HepG2 (cell line): ENCODE measurements around the gene CCDC8. TPM values are rescaled to one million over a fixed set of nuclear protein-coding genes. Genes with fewer than 3 reads are reported as not detected.

ENCODE experiments used
- ATAC-seq: fragments of 200-7000 bp; cut with Tn5 transposase; 3 replicates; pipeline ENCODE4 v1.9.1; 2020; ENCODE audit warnings: mild to moderate bottlenecking, moderate library complexity
- BruUV-seq: library from RNA; stranded (reverse); fragments of 400-500 nt; replicated peaks from 2 replicates; lab custom pipeline; 2021; lab: Mats Ljungman, UMichigan
- CTCF ChIA-PET: fragments of 300-600 bp; formaldehyde crosslinking; extraction: SDS; loops from one replicate; lab custom pipeline; 2021; ENCODE audit warnings: low total read pairs, inconsistent platforms, low intra/inter-chr PET ratio; lab: Yijun Ruan, JAX
- POLR2A ChIA-PET: fragments of 350-600 bp; sonication (Branson Sonifier 250); formaldehyde crosslinking; loops from one replicate; lab custom pipeline; 2020; ENCODE audit warnings: antibody characterized with exemption, inconsistent platforms; lab: Yijun Ruan, JAX
- DNase-seq: peaks from one replicate; pipeline ENCODE4 v3.0.0-alpha.2; 2015; ENCODE audit warnings: low spot score
- FAIRE-seq: peaks from 3 replicates; lab custom pipeline; 2011; peaks lifted over from hg19 to GRCh38; lab: Jason Lieb, UNC
- H2AFZ ChIP-seq: one replicate; pipeline ENCODE4 v1.6.1; 2011; ENCODE audit warnings: low read length, inconsistent platforms
- H3K27ac ChIP-seq: fragments of 300-600 bp; 3 replicates; pipeline ENCODE4 v1.8.0; 2011; ENCODE audit warnings: mixed run types, mild to moderate bottlenecking, mixed read lengths, low read length, inconsistent platforms; ENCODE audit not compliant: insufficient read depth; ENCODE audit errors: extremely low read length
- H3K27me3 ChIP-seq, 2 experiments: fragments of 200-600 bp in 1 of 2; 2 replicates in 1 of 2; 3 replicates in 1 of 2; pipeline versions ENCODE4 v1.6.0 to v1.8.0; 2011; ENCODE audit warnings: low read length in 2 of 2, mild to moderate bottlenecking in 2 of 2, moderate library complexity in 2 of 2, inconsistent platforms in 1 of 2; ENCODE audit not compliant: insufficient read depth in 2 of 2, control insufficient read depth in 1 of 2
- H3K36me3 ChIP-seq, 2 experiments: fragments of 200-600 bp in 1 of 2; replicated peaks in 1 of 2; 2 replicates in 1 of 2; 3 replicates in 1 of 2; pipeline versions ENCODE4 v1.5.1 to v1.8.0; 2011; ENCODE audit warnings: low read length in 2 of 2, inconsistent platforms in 1 of 2; ENCODE audit not compliant: insufficient read depth in 2 of 2, control insufficient read depth in 1 of 2
- H3K4me1 ChIP-seq: 2 replicates; pipeline ENCODE4 v1.5.1; 2012; ENCODE audit warnings: low read length, inconsistent platforms; ENCODE audit not compliant: insufficient read depth
- H3K4me2 ChIP-seq: 2 replicates; pipeline ENCODE4 v1.6.0; 2011; ENCODE audit warnings: low read depth, low read length, inconsistent platforms
- H3K4me3 ChIP-seq, 3 experiments: fragments of 200-600 bp in 1 of 3; sonication (generic), shearing (Covaris generic) in 1 of 3; replicated peaks in 1 of 3; 2 replicates each; pipeline ENCODE4 v1.5.1; 2011 to 2016; ENCODE audit warnings: low read length in 3 of 3, inconsistent platforms in 2 of 3, low read depth in 2 of 3, mild to moderate bottlenecking in 2 of 3, control low read depth in 1 of 3, mixed read lengths in 1 of 3; ENCODE audit not compliant: insufficient read depth in 1 of 3
- H3K79me2 ChIP-seq: one replicate; pipeline ENCODE4 v1.6.1; 2011; ENCODE audit warnings: low read length, inconsistent platforms; ENCODE audit not compliant: insufficient read depth
- H3K9ac ChIP-seq: 2 replicates; pipeline ENCODE4 v1.6.0; 2011; ENCODE audit warnings: mild to moderate bottlenecking, low read depth, low read length, inconsistent platforms; ENCODE audit not compliant: insufficient read depth
- H3K9me3 ChIP-seq: 2 replicates; pipeline ENCODE4 v1.5.1; 2012; ENCODE audit warnings: mild to moderate bottlenecking, low read length
- H4K20me1 ChIP-seq: 2 replicates; pipeline ENCODE4 v1.6.0; 2011; ENCODE audit warnings: inconsistent platforms, mild to moderate bottlenecking, low read length, moderate library complexity; ENCODE audit not compliant: insufficient read depth
- ATF1 ChIP-seq: IDR thresholded peaks from 2 replicates; pipeline ENCODE4 v1.6.1; 2016; ENCODE audit warnings: mild to moderate bottlenecking, control low read depth
- DNMT1 ChIP-seq: sonication (generic); formaldehyde crosslinking; IDR thresholded peaks from 2 replicates; pipeline ENCODE4 v1.5.1; 2020; ENCODE audit warnings: mild to moderate bottlenecking, missing genetic modification reagents
- NFKB2 ChIP-seq: sonication (generic); formaldehyde crosslinking; IDR thresholded peaks from 2 replicates; pipeline ENCODE4 v1.4.0; 2020; ENCODE audit warnings: missing genetic modification reagents, borderline replicate concordance
- PHF21A ChIP-seq: sonication (generic); formaldehyde crosslinking; IDR thresholded peaks from 2 replicates; pipeline ENCODE4 v1.5.0; 2020; ENCODE audit warnings: mild to moderate bottlenecking, missing genetic modification reagents
- REPIN1 ChIP-seq: sonication (generic); formaldehyde crosslinking; IDR thresholded peaks from 2 replicates; pipeline ENCODE4 v1.8.0; 2022; ENCODE audit warnings: missing genetic modification reagents, low read depth, mild to moderate bottlenecking, borderline replicate concordance
- SPEN ChIP-seq: sonication (generic); formaldehyde crosslinking; IDR thresholded peaks from 2 replicates; pipeline ENCODE4 v1.5.1; 2020; ENCODE audit warnings: low read depth, mild to moderate bottlenecking, missing genetic modification reagents
- TSC22D2 ChIP-seq: sonication (generic); formaldehyde crosslinking; IDR thresholded peaks from 2 replicates; pipeline ENCODE4 v1.5.1; 2020; ENCODE audit warnings: missing genetic modification reagents, mild to moderate bottlenecking, borderline replicate concordance
- YY1 ChIP-seq: IDR thresholded peaks from 2 replicates; pipeline ENCODE4 v1.6.1; 2011; ENCODE audit warnings: low read length, low read depth, moderate library complexity, mild to moderate bottlenecking; ENCODE audit not compliant: insufficient read depth, insufficient replicate concordance
- ZEB1 ChIP-seq: IDR thresholded peaks from 2 replicates; pipeline ENCODE4 v1.6.1; 2012; ENCODE audit warnings: mild to moderate bottlenecking, low read depth, inconsistent platforms; ENCODE audit not compliant: insufficient replicate concordance
- ZNF207 ChIP-seq: fragments of 450-650 bp; IDR thresholded peaks from 2 replicates; pipeline ENCODE4 v1.6.1; 2016; ENCODE audit warnings: antibody characterized with exemption, borderline replicate concordance
- ZNF329 ChIP-seq: sonication (generic); formaldehyde crosslinking; IDR thresholded peaks from 2 replicates; pipeline ENCODE4 v1.9.0; 2021; ENCODE audit warnings: low read depth, mild to moderate bottlenecking, missing genetic modification reagents
- ZNF510 ChIP-seq: sonication (generic); formaldehyde crosslinking; IDR thresholded peaks from 2 replicates; pipeline ENCODE4 v1.4.0; 2020; ENCODE audit warnings: low read depth, mild to moderate bottlenecking, missing genetic modification reagents
- ZNF580 ChIP-seq: IDR thresholded peaks from 2 replicates; pipeline ENCODE4 v1.6.1; 2016; ENCODE audit warnings: low read depth, borderline replicate concordance
- ZSCAN21 ChIP-seq: sonication (generic); formaldehyde crosslinking; IDR thresholded peaks from 2 replicates; pipeline ENCODE4 v1.8.0; 2022; ENCODE audit warnings: mild to moderate bottlenecking, missing genetic modification reagents, moderate library complexity, borderline replicate concordance
- WGBS: methylation state at CpG from one replicate; pipeline ENCODE4 v1.1.6; 2017; ENCODE audit warnings: low lambda C conversion rate; 5-methylcytosine and 5-hydroxymethylcytosine counted together
- in situ Hi-C: cut with HindIII; loops from 2 replicates; pipeline ENCODE4 v1.10.0; 2017; ENCODE audit warnings: low pct_unique_long_range_greater_than_20kb; ENCODE audit not compliant: extremely low pct_ligation_motif_present
- intact Hi-C: fragments of 100-400 bp; cut with micrococcal nuclease; formaldehyde crosslinking; loops from one replicate; pipeline ENCODE4 v1.10.0; 2022; ENCODE audit not compliant: unreplicated experiment
- polyA plus RNA-seq, 8 experiments: library from polyadenylated mRNA; depleted of rRNA in 3 of 8; stranded (reverse) in 7 of 8; unstranded in 1 of 8; fragments of >200 nt; fragmentation: Illumina TruSeq in 4 of 8; extraction: Trizol in 4 of 8; gene quantifications; 2 replicates each; pipeline versions ENCODE4 v1.2.1 to v1.2.3, GENCODE V29; 2011 to 2016; ENCODE audit warnings: low read depth in 4 of 8, missing spikeins in 1 of 8, mixed read lengths in 1 of 8; ENCODE audit not compliant: insufficient read depth in 1 of 8
- total RNA-seq, 5 experiments: library from RNA; depleted of rRNA; stranded (reverse); fragments of >200 nt; fragmentation: Illumina TruSeq; extraction: Trizol; gene quantifications; 2 replicates each; pipeline ENCODE4 v1.2.3, GENCODE V29; 2016; ENCODE audit warnings: low read depth in 1 of 5
- TF ChIP-seq, protein P1 (sequence below): sonication (generic); formaldehyde crosslinking; IDR thresholded peaks from 2 replicates; pipeline ENCODE4 v1.5.1; 2020; ENCODE audit warnings: mild to moderate bottlenecking, moderate library complexity, missing genetic modification reagents
- TF ChIP-seq, protein P2 (sequence below): sonication (generic); formaldehyde crosslinking; IDR thresholded peaks from 2 replicates; pipeline ENCODE4 v1.4.0; 2020; ENCODE audit warnings: missing genetic modification reagents, borderline replicate concordance

CCDC8 gene
- total and polyA plus RNA-seq, 2 of the 13 experiments (the other 11 are each of a cell fraction or from before 2014, with no cell fraction given): 0.04 TPM; not detected in 1

DNA sequence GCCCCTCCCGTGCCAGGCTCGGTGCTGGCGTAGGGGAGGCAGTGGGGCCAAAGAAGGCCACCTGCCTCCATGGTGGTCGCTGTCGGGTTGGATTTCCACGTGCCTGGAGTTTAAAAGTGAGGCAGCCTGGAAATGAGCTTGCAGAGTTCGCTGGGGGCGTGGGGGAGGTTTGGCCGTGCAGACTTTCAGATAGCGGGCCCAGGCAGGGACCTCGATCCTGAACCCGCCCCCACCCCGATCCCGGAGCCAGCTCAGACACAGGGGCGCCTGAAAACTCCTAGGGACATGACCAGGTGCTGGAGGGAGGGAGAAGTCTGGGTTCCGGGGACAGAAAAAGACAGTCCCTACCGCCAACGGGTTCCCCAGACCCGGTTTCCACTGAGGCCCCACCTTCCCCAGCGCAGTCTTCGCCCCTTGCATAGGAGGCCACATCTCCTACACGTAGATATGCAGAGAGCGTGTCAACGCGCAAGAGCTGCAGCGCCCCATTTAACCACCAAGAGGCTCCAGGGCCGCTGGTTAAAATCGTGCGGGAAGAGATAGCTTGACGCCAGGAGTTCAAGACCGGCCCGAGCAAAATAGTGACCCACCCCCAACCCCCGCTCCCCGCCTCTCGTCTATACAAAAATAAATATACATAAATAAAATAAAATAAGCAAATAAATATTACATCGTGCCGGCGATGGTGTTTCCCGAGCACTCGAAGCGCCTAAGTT lies 8.5 kb downstream of the CCDC8 start:
- FAIRE-seq: no peak
- H4K20me1 ChIP-seq: no peaks in the 10 kb centered on the region
- peak overlapping the region; percentile 92 for H3K4me2 ChIP-seq
- ChIA-PET CTCF (interaction anchor here (2.2 to 9.2 kb wide), 2 partner anchors 9 to 84 kb away, joined by 13 to 76 read pairs; no protein-coding TSS in a partner anchor), POLR2A (interaction anchor here (0.6 to 1.0 kb wide), 4 partner anchors 8 to 50 kb away, joined by 3 to 5 read pairs (median 4); partner anchors contain the start of gene CCDC8)
- H3K9ac ChIP-seq: peak overlapping the region; percentile 75
- DNase-seq: peak; percentile 56
- H3K27ac ChIP-seq: peak overlapping the region; percentile 86
- no peaks in the 10 kb centered on the region for H3K9me3 ChIP-seq
- H3K4me1 ChIP-seq: peaks cover 42% of the 10 kb centered on the region
- intact Hi-C loops: loop anchor here (5.0 kb wide), 1 partner anchor 107 kb away; no protein-coding TSS in a partner anchor
- BruUV-seq: TSS peak; percentile 66
- H3K4me3 ChIP-seq: peak overlapping the region; percentile 62 to 85 (median 76); a peak in 5 of 6 replicates
- H3K36me3 ChIP-seq: no peaks in the 10 kb centered on the region
- no peaks in the 10 kb centered on the region for H3K79me2 ChIP-seq
- in situ Hi-C loops: loop anchor here (5.0 kb wide), 1 partner anchor 82 kb away; no protein-coding TSS in a partner anchor
- H2AFZ ChIP-seq: peak overlapping the region; percentile 23
- H3K27me3 ChIP-seq: no peaks in the 10 kb centered on the region
- ATAC-seq: peak; percentile 52
- 54% methylated on average over 36 of the region's 41 CpGs for WGBS
- TF ChIP-seq ZNF329 (no peak), NFKB2 (CRISPR knock-in tag) (0 out of 2 replicates have a peak, but pooled peaks have one; percentile 83), YY1 (no peak), ZSCAN21 (0 out of 2 replicates have a peak, but pooled peaks have one; percentile 67), ZEB1 (peak; percentile 35), TSC22D2 (CRISPR knock-in tag) (no peak), ZNF510 (CRISPR knock-in tag) (no peak), ZNF207 (no peak), PHF21A (CRISPR knock-in tag) (0 out of 2 replicates have a peak, but pooled peaks have one; percentile 29), DNMT1 (CRISPR knock-in tag) (no peak), REPIN1 (CRISPR knock-in tag) (0 out of 2 replicates have a peak, but pooled peaks have one; percentile 41), SPEN (CRISPR knock-in tag) (0 out of 2 replicates have a peak, but pooled peaks have one; percentile 3), ATF1 (CRISPR knock-in tag) (no peak), ZNF580 (CRISPR knock-in tag) (0 out of 2 replicates have a peak, but pooled peaks have one; percentile 20)
- TF ChIP-seq, protein P1, sequence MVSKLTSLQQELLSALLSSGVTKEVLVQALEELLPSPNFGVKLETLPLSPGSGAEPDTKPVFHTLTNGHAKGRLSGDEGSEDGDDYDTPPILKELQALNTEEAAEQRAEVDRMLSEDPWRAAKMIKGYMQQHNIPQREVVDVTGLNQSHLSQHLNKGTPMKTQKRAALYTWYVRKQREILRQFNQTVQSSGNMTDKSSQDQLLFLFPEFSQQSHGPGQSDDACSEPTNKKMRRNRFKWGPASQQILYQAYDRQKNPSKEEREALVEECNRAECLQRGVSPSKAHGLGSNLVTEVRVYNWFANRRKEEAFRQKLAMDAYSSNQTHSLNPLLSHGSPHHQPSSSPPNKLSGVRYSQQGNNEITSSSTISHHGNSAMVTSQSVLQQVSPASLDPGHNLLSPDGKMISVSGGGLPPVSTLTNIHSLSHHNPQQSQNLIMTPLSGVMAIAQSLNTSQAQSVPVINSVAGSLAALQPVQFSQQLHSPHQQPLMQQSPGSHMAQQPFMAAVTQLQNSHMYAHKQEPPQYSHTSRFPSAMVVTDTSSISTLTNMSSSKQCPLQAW (CRISPR knock-in tag): peak; percentile 64
- TF ChIP-seq, protein P2, sequence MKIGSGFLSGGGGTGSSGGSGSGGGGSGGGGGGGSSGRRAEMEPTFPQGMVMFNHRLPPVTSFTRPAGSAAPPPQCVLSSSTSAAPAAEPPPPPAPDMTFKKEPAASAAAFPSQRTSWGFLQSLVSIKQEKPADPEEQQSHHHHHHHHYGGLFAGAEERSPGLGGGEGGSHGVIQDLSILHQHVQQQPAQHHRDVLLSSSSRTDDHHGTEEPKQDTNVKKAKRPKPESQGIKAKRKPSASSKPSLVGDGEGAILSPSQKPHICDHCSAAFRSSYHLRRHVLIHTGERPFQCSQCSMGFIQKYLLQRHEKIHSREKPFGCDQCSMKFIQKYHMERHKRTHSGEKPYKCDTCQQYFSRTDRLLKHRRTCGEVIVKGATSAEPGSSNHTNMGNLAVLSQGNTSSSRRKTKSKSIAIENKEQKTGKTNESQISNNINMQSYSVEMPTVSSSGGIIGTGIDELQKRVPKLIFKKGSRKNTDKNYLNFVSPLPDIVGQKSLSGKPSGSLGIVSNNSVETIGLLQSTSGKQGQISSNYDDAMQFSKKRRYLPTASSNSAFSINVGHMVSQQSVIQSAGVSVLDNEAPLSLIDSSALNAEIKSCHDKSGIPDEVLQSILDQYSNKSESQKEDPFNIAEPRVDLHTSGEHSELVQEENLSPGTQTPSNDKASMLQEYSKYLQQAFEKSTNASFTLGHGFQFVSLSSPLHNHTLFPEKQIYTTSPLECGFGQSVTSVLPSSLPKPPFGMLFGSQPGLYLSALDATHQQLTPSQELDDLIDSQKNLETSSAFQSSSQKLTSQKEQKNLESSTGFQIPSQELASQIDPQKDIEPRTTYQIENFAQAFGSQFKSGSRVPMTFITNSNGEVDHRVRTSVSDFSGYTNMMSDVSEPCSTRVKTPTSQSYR (CRISPR knock-in tag): peak; percentile 13; the same call in 1 of the 2 replicates
